PFSK-1 (cell line): Measurements from ENCODE around the gene CCRL2.

Source experiments
- FOXP2 ChIP-seq: optimal IDR thresholded peaks from 2 replicates; pipeline ENCODE3; 2011; ENCODE audit warnings: borderline replicate concordance, control low read depth, inconsistent platforms; ENCODE audit not compliant: insufficient read depth; ENCODE audit errors: extremely low read length, extremely low read depth
- POLR2AphosphoS5 ChIP-seq: IDR thresholded peaks from 2 replicates; pipeline ENCODE4 v1.6.1; 2012; ENCODE audit warnings: low read depth, mild to moderate bottlenecking, control low read depth, low read length, moderate library complexity
- REST ChIP-seq, 2 experiments: IDR thresholded peaks; 2 replicates each; pipeline versions ENCODE4 v1.6.1 to v1.8.0; 2011 to 2012; ENCODE audit warnings: low read depth in 2 of 2, low read length in 2 of 2, control low read depth in 1 of 2, inconsistent platforms in 1 of 2, mild to moderate bottlenecking in 1 of 2, moderate library complexity in 1 of 2; ENCODE audit not compliant: insufficient read depth in 1 of 2
- SIN3A ChIP-seq: IDR thresholded peaks from 2 replicates; pipeline ENCODE4 v1.6.1; 2012; ENCODE audit warnings: mild to moderate bottlenecking, low read length, moderate library complexity, borderline replicate concordance; ENCODE audit not compliant: insufficient read depth
- TAF1 ChIP-seq: IDR thresholded peaks from 2 replicates; pipeline ENCODE4 v1.6.1; 2012; ENCODE audit warnings: low read length, control low read depth, borderline replicate concordance; ENCODE audit not compliant: insufficient read depth

Gene CCRL2

DNA sequence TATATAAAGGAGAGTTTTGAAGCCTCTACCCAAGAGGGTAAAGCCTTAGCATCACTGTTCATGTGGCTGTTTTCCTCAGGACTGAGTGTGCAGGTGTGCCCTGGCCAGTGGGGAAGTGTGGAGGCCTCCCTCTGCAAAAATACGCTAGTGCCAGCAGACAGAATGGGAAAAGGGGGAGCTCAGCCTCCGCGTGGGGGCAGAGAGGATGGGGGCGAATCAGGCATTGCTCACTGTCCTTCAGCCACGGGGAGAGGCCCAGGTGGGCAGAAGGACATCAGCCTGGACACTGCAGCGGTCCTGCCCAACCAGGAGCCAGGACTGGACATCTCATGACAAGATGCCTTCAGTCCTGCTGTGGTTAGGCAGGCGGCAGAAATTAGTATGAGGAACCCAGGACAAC is 47.5 kb downstream of the CCRL2 start:
- no peak for TF ChIP-seq TAF1
- TF ChIP-seq REST (IDR thresholded peaks at IDR 0.05; ENCODE audit: insufficient read depth in 1 of 2, low read depth in 2 of 2, low read length in 2 of 2), result no peak
- no peak for TF ChIP-seq SIN3A
- TF ChIP-seq POLR2AphosphoS5, result no peak
- TF ChIP-seq FOXP2, result no peak

DNA sequence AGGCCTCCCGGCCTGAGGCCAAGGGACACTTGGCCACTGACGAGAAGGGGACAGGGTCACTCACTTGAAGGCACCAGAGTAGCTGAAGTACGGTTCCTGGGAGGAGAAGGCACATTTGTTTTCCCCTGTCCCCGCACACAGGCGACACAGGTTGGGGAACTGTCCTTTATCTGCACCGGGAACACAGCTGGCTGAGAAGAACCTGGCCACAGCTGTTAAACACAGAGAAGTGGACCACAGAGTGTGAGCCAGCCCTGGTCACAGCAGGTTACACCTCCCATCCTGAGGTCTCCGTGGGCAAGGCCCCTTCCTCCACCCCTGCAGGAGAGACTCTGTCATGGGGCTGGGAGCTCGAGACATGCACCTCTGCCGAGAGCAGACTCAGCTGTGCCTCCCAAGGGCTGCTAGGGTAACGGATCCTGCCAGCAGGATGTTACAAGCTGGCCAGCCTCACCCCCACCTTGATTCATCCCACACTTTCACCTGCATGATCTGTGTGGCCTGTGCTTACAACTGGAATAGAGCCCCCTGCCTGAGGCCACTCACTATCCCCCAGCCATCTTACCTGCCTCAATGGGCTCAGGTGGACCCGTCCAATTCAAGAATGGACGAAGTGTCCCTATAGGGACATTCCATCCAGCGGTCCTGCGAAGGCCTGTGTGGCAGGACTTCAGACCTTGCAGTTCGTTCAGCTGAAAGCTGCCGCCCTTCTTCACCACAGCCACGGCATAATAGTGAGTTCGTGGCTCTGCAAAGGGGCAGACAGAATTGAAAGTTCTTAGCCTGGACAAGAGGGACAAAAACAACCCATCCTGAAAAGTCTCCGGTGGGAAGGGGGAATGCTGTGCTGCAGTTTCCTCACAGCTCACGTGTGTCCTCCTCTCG is 48.4 kb downstream of the CCRL2 start:
- TF ChIP-seq FOXP2 (no peak), POLR2AphosphoS5 (no peak), REST (IDR thresholded peaks at IDR 0.05; ENCODE audit: insufficient read depth in 1 of 2, low read depth in 2 of 2, low read length in 2 of 2) (no peak), TAF1 (no peak), SIN3A (no peak)

GRCh38 chr3:46456118-46456517 is 49.1 kb downstream of the CCRL2 start:
- TF ChIP-seq FOXP2, result no peak
- TF ChIP-seq TAF1, result no peak
- TF ChIP-seq SIN3A, result no peak
- no peak for TF ChIP-seq POLR2AphosphoS5
- no peak for TF ChIP-seq REST (IDR thresholded peaks at IDR 0.05; ENCODE audit: insufficient read depth in 1 of 2, low read depth in 2 of 2, low read length in 2 of 2)
